ENCODE results near the gene BTC. TPM values are rescaled to one million over a fixed set of nuclear protein-coding genes. Genes with fewer than 3 reads are reported as not detected.

The BTC gene
- total RNA-seq, 1 experiment from 2014 or later: 4.5 TPM

GRCh38 chr4:74800310-74800709 lies 6.0 kb upstream of the BTC start:
- DNase-seq: no peak
- Histone ChIP-seq H3K4me3 (no peak overlapping the region), H2AFZ (no peak overlapping the region), H3K4me2 (no peak overlapping the region), H3K36me3 (ENCODE audit: low read depth) (no peaks in the 10 kb centered on the region), H3K4me1 (replicated peaks; ENCODE audit: insufficient read depth) (no peaks in the 10 kb centered on the region), H3K79me2 (ENCODE audit: low read depth) (no peaks in the 10 kb centered on the region), H4K20me1 (ENCODE audit: insufficient read depth) (no peaks in the 10 kb centered on the region), H3K27ac (no peak overlapping the region), H3K9me3 (ENCODE audit: insufficient read depth, low read depth) (no peaks in the 10 kb centered on the region), H3F3A (ENCODE audit: insufficient read depth, low read depth) (no peaks in the 10 kb centered on the region), H3K27me3 (ENCODE audit: insufficient read depth, low read depth) (no peaks in the 10 kb centered on the region), H3K9me2 (ENCODE audit: insufficient read depth) (no peaks in the 10 kb centered on the region)
- BruUV-seq (replicated peaks): no TSS peak
- intact Hi-C loops (cut with micrococcal nuclease; ENCODE audit: unreplicated experiment): no loop called here
- CTCF ChIA-PET: no interaction called here
- TF ChIP-seq EZH2 (IDR thresholded peaks at IDR 0.05; ENCODE audit: low read depth): no peak
- no peak for TF ChIP-seq CTCF (conservative IDR thresholded peaks at IDR 0.05)
- POLR2A ChIA-PET (ENCODE audit: unreplicated experiment): interaction anchor here (0.5 kb wide), 1 partner anchor 111 kb away, joined by 3 read pairs; no protein-coding TSS in a partner anchor

- intact Hi-C loops (cut with micrococcal nuclease; ENCODE audit: unreplicated experiment): loop anchor here (10.0 kb wide), 1 partner anchor 422 kb away; no protein-coding TSS in a partner anchor
- Histone ChIP-seq H3K4me1 (replicated peaks; ENCODE audit: insufficient read depth) (peaks cover 11% of the 10 kb centered on the region), H3K4me3 (no peak overlapping the region), H3K36me3 (ENCODE audit: low read depth) (no peaks in the 10 kb centered on the region), H3K27ac (no peak overlapping the region), H3K9me2 (ENCODE audit: insufficient read depth) (no peaks in the 10 kb centered on the region), H3K79me2 (ENCODE audit: low read depth) (no peaks in the 10 kb centered on the region), H3K9me3 (ENCODE audit: insufficient read depth, low read depth) (no peaks in the 10 kb centered on the region), H4K20me1 (ENCODE audit: insufficient read depth) (no peaks in the 10 kb centered on the region), H3K4me2 (no peak overlapping the region), H3K27me3 (ENCODE audit: insufficient read depth, low read depth) (no peaks in the 10 kb centered on the region), H3F3A (ENCODE audit: insufficient read depth, low read depth) (no peaks in the 10 kb centered on the region), H2AFZ (no peak overlapping the region)
- BruUV-seq (replicated peaks): no TSS peak
- DNase-seq: no peak
- ChIA-PET CTCF (no interaction called here), POLR2A (ENCODE audit: unreplicated experiment) (no interaction called here)
- TF ChIP-seq EZH2 (IDR thresholded peaks at IDR 0.05; ENCODE audit: low read depth): no peak
- no peak for TF ChIP-seq CTCF (conservative IDR thresholded peaks at IDR 0.05)
Observed at GRCh38 chr4:74796631-74797030, 2.3 kb upstream of the BTC start.

DNA sequence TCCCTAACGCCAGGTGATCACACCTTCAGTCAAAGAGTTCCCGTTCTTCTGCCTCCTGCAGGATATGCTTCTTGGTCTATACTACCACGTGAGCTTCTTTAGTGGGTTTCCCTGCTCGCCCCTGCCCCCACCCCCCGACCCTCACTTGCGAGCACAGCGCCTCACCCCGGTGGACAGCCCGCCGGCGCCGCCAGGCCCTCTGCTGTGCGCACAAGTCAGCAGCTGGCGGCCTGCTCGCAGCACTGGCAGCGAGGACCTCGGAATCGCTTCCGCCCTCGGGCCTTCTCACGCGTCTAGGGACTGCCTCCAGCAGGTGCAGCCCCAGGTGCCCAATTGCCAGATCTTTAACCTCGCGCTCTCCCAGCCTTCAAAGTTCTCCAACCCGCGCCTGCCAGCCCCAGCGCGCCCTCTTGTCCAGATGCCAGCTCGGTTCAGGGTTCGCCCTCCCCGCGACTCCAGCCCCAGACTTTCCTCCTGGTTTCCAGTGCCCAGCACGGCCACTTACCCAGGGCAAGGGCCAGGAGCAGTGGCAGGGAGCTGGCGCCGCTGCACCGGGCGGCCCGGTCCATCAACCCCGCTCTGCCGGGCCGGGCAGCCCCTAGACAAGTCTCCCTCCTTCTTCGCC lies 454 bp downstream of the BTC start:
- H4K20me1 ChIP-seq (ENCODE audit: insufficient read depth): no peaks in the 10 kb centered on the region
- intact Hi-C loops (cut with micrococcal nuclease; ENCODE audit: unreplicated experiment): loop anchor here (1.0 to 10.0 kb wide), 3 partner anchors 111 to 474 kb away; no protein-coding TSS in a partner anchor
- H3K27ac ChIP-seq: peak overlapping the region; percentile 79
- no peaks in the 10 kb centered on the region for H3K79me2 ChIP-seq (ENCODE audit: low read depth)
- no peaks in the 10 kb centered on the region for H3K9me2 ChIP-seq (ENCODE audit: insufficient read depth)
- no peaks in the 10 kb centered on the region for H3F3A ChIP-seq (ENCODE audit: insufficient read depth, low read depth)
- ChIA-PET POLR2A (ENCODE audit: unreplicated experiment) (no interaction called here), CTCF (interaction anchor here (0.6 to 1.4 kb wide), 2 partner anchors 112 to 118 kb away, joined by 10 to 12 read pairs; no protein-coding TSS in a partner anchor)
- H3K9me3 ChIP-seq (ENCODE audit: insufficient read depth, low read depth): no peaks in the 10 kb centered on the region
- H3K36me3 ChIP-seq (ENCODE audit: low read depth): no peaks in the 10 kb centered on the region
- no TSS peak for BruUV-seq (replicated peaks)
- H2AFZ ChIP-seq: peak overlapping the region; percentile 86
- H3K4me2 ChIP-seq: peak overlapping the region; percentile 83
- DNase-seq: peak; percentile 56 to 66
- peak overlapping the region; percentile 91 for H3K4me3 ChIP-seq
- H3K27me3 ChIP-seq (ENCODE audit: insufficient read depth, low read depth): no peaks in the 10 kb centered on the region
- TF ChIP-seq EZH2 (IDR thresholded peaks at IDR 0.05; ENCODE audit: low read depth) (no peak), CTCF (conservative IDR thresholded peaks at IDR 0.05) (no peak; the same call in 1 of the 2 replicates)
- peaks cover 11% of the 10 kb centered on the region for H3K4me1 ChIP-seq (replicated peaks; ENCODE audit: insufficient read depth)
